Endothelial cell of umbilical vein (primary cell): Measurements from ENCODE around the gene ECE2. TPM values are rescaled to one million over a fixed set of nuclear protein-coding genes. Genes with fewer than 3 reads are reported as not detected.

Experiments
- BruUV-seq: library from RNA; stranded (reverse); fragments of 400-500 nt; replicated peaks from 2 replicates; lab custom pipeline; 2021; lab: Mats Ljungman, UMichigan
- CTCF ChIA-PET: fragments of 300-600, 350-600 bp; sonication (Branson Sonifier 250); formaldehyde crosslinking; loops from one replicate; lab custom pipeline; 2021; ENCODE audit warnings: antibody characterized with exemption, inconsistent platforms; lab: Charles Lee
- POLR2A ChIA-PET: fragments of 300-600, 350-600 bp; sonication (Branson Sonifier 250); formaldehyde crosslinking; loops from one replicate; lab custom pipeline; 2021; ENCODE audit warnings: antibody characterized with exemption, inconsistent platforms; lab: Charles Lee
- DNase-seq: peaks from one replicate; pipeline ENCODE4 v3.0.0-alpha.2; 2011; ENCODE audit warnings: low read depth, low spot score
- FAIRE-seq: peaks from 2 replicates; lab custom pipeline; 2011; peaks lifted over from hg19 to GRCh38; lab: Jason Lieb, UNC
- H2AFZ ChIP-seq: 2 replicates; pipeline ENCODE4 v1.6.0; 2012; ENCODE audit warnings: low read depth, low read length, control low read depth, inconsistent platforms
- H3K27ac ChIP-seq: 2 replicates; pipeline ENCODE4 v1.5.1; 2011; ENCODE audit warnings: low read depth, mild to moderate bottlenecking, control low read depth, low read length, moderate library complexity; ENCODE audit not compliant: insufficient read depth
- H3K27me3 ChIP-seq, 2 experiments: 2 replicates each; pipeline versions ENCODE4 v1.6.0 to v1.6.1; 2011; ENCODE audit warnings: low read length in 2 of 2, mixed read lengths in 1 of 2; ENCODE audit not compliant: control insufficient read depth in 2 of 2, insufficient read depth in 2 of 2
- H3K36me3 ChIP-seq, 2 experiments: 2 replicates in 1 of 2; 3 replicates in 1 of 2; pipeline ENCODE4 v1.5.1; 2011; ENCODE audit warnings: low read length in 2 of 2, mild to moderate bottlenecking in 1 of 2, moderate library complexity in 1 of 2; ENCODE audit not compliant: control insufficient read depth in 2 of 2, insufficient read depth in 2 of 2; ENCODE audit errors: extremely low read depth in 1 of 2
- H3K4me1 ChIP-seq: 3 replicates; pipeline ENCODE4 v1.5.1; 2011; ENCODE audit warnings: mild to moderate bottlenecking, low read length; ENCODE audit not compliant: control insufficient read depth, insufficient read depth; ENCODE audit errors: extremely low read depth
- H3K4me2 ChIP-seq: 2 replicates; pipeline ENCODE4 v1.6.1; 2011; ENCODE audit warnings: low read length, control low read depth, mixed read lengths; ENCODE audit not compliant: insufficient read depth
- H3K4me3 ChIP-seq, 3 experiments: fragments of 200-600 bp in 1 of 3; sonication (generic), shearing (Covaris generic) in 1 of 3; replicated peaks in 1 of 3; 2 replicates each; pipeline ENCODE4 v1.5.1; 2011 to 2016; ENCODE audit warnings: control low read depth in 3 of 3, low read length in 3 of 3, mild to moderate bottlenecking in 2 of 3, inconsistent platforms in 1 of 3, low read depth in 1 of 3, moderate library complexity in 1 of 3; ENCODE audit not compliant: insufficient read depth in 1 of 3
- H3K79me2 ChIP-seq: 2 replicates; pipeline ENCODE4 v1.6.0; 2012; ENCODE audit warnings: low read length, inconsistent platforms; ENCODE audit not compliant: control insufficient read depth, insufficient read depth
- H3K9ac ChIP-seq: replicated peaks from 2 replicates; pipeline ENCODE3; 2011; ENCODE audit warnings: low read length, control low read depth; ENCODE audit not compliant: insufficient read depth; ENCODE audit errors: extremely low read depth
- H3K9me1 ChIP-seq: replicated peaks from 3 replicates; pipeline ENCODE4 v1.6.0; 2011; ENCODE audit warnings: mild to moderate bottlenecking, low read length; ENCODE audit not compliant: control insufficient read depth, insufficient read depth; ENCODE audit errors: extremely low read depth
- H3K9me3 ChIP-seq: replicated peaks from 2 replicates; pipeline ENCODE4 v1.5.1; 2012; ENCODE audit warnings: low read length, inconsistent platforms; ENCODE audit not compliant: control insufficient read depth, insufficient read depth
- H4K20me1 ChIP-seq: replicated peaks from 2 replicates; pipeline ENCODE3; 2011; ENCODE audit warnings: mild to moderate bottlenecking, low read length; ENCODE audit not compliant: control insufficient read depth, insufficient read depth; ENCODE audit errors: extremely low read depth
- FOS ChIP-seq: IDR thresholded peaks from 2 replicates; pipeline ENCODE4 v1.6.1; 2011; ENCODE audit warnings: mild to moderate bottlenecking, low read length, moderate library complexity, borderline replicate concordance; ENCODE audit not compliant: insufficient read depth
- GATA2 ChIP-seq: IDR thresholded peaks from 2 replicates; pipeline ENCODE4 v1.7.0; 2011; ENCODE audit warnings: low read depth, mild to moderate bottlenecking, moderate library complexity, mixed read lengths, low read length; ENCODE audit not compliant: insufficient read length, insufficient read depth
- dilution Hi-C: fragments of 300-500 bp; cut with MboI; formaldehyde crosslinking; loops from one replicate; pipeline ENCODE4 v1.15.0; 2019; ENCODE audit warnings: low sequenced_read_pairs; ENCODE audit not compliant: extremely low pct_ligation_motif_present
- intact Hi-C: fragments of 100-400 bp; cut with micrococcal nuclease; formaldehyde crosslinking; loops from one replicate; pipeline ENCODE4 v1.10.0; 2022
- polyA plus RNA-seq, 4 experiments: library from polyadenylated mRNA; depleted of rRNA in 3 of 4; stranded (reverse) in 3 of 4; unstranded in 1 of 4; fragments of >200 nt; gene quantifications; 2 replicates each; pipeline versions ENCODE4 v1.2.1 to v1.2.3, GENCODE V29; 2011 to 2012; ENCODE audit warnings: missing spikeins in 1 of 4
- total RNA-seq: library from RNA; stranded (reverse); gene quantifications from 2 replicates; pipeline ENCODE4 v1.2.3, GENCODE V29; 2021
- TF ChIP-seq, protein P1 (sequence below), 2 donors: IDR thresholded peaks; 1 replicate in 1 of 2; 2 replicates in 1 of 2; pipeline ENCODE4 v1.5.1; 2011; ENCODE audit warnings: low read length in 2 of 2, mild to moderate bottlenecking in 2 of 2, moderate library complexity in 2 of 2, control low read depth in 1 of 2, inconsistent platforms in 1 of 2, low read depth in 1 of 2; ENCODE audit not compliant: insufficient read depth in 1 of 2; ENCODE audit errors: extremely low read depth in 1 of 2

Gene ECE2
- total and polyA plus RNA-seq, 2 donors (not counting 3 experiments of a cell fraction or from before 2014, with no cell fraction given) = not detected

DNA sequence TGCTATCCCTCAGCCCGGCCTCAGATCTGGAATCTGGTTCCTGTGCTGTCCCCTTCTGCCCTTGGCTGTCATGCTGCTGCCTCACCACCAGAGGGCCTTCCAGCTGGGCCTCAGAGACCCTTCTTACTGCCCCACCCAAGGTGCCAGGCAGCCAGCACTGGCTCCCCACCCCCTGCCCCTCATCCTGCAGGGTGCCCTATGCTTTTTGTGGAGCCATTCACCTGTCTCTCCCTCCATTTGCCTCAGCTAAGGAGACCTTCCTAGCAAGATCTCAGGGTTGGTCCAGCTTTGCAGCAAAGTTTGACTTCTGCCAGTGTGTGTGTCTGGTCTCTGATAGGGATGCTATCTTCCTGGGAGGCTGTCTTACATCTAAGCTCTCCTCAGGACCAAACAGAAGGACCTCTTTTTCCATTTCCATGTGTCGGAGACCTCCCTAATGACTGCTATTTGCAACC, 48.3 kb upstream of the ECE2 start:
- H3K9ac ChIP-seq = no peak overlapping the region
- no peak overlapping the region for H3K27ac ChIP-seq
- DNase-seq (peak; percentile 36), FAIRE-seq (peak; percentile 62)
- H2AFZ ChIP-seq = no peak overlapping the region
- H3K4me3 ChIP-seq = no peak overlapping the region
- no peaks in the 10 kb centered on the region for H4K20me1 ChIP-seq
- ChIA-PET POLR2A (no interaction called here), CTCF (interaction anchor here (0.6 to 4.3 kb wide), 44 partner anchors 11 to 330 kb away, joined by 3 to 98 read pairs (median 6); partner anchors contain the start of genes ABCF3, AP2M1, CAMK2N2 and DVL3)
- peaks cover 4% of the 10 kb centered on the region for H3K4me1 ChIP-seq
- intact Hi-C loops = loop anchor here (1.0 to 5.0 kb wide), 3 partner anchors 23 to 62 kb away; partner anchors contain the start of gene ABCF3
- H3K27me3 ChIP-seq = peaks cover 34 to 53% of the 10 kb centered on the region in 2 experiments
- no peak overlapping the region for H3K4me2 ChIP-seq
- no peaks in the 10 kb centered on the region for H3K36me3 ChIP-seq
- dilution Hi-C loops = no loop called here
- H3K79me2 ChIP-seq = no peaks in the 10 kb centered on the region
- H3K9me3 ChIP-seq = no peaks in the 10 kb centered on the region
- BruUV-seq = no TSS peak
- no peak for TF ChIP-seq FOS
- TF ChIP-seq, protein P1, sequence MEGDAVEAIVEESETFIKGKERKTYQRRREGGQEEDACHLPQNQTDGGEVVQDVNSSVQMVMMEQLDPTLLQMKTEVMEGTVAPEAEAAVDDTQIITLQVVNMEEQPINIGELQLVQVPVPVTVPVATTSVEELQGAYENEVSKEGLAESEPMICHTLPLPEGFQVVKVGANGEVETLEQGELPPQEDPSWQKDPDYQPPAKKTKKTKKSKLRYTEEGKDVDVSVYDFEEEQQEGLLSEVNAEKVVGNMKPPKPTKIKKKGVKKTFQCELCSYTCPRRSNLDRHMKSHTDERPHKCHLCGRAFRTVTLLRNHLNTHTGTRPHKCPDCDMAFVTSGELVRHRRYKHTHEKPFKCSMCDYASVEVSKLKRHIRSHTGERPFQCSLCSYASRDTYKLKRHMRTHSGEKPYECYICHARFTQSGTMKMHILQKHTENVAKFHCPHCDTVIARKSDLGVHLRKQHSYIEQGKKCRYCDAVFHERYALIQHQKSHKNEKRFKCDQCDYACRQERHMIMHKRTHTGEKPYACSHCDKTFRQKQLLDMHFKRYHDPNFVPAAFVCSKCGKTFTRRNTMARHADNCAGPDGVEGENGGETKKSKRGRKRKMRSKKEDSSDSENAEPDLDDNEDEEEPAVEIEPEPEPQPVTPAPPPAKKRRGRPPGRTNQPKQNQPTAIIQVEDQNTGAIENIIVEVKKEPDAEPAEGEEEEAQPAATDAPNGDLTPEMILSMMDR (IDR thresholded peaks at IDR 0.05; ENCODE audit: extremely low read depth in 1 of 2, insufficient read depth in 1 of 2, low read depth in 1 of 2, low read length in 2 of 2) = peak; percentile 57 to 91
- no peaks in the 10 kb centered on the region for H3K9me1 ChIP-seq

DNA sequence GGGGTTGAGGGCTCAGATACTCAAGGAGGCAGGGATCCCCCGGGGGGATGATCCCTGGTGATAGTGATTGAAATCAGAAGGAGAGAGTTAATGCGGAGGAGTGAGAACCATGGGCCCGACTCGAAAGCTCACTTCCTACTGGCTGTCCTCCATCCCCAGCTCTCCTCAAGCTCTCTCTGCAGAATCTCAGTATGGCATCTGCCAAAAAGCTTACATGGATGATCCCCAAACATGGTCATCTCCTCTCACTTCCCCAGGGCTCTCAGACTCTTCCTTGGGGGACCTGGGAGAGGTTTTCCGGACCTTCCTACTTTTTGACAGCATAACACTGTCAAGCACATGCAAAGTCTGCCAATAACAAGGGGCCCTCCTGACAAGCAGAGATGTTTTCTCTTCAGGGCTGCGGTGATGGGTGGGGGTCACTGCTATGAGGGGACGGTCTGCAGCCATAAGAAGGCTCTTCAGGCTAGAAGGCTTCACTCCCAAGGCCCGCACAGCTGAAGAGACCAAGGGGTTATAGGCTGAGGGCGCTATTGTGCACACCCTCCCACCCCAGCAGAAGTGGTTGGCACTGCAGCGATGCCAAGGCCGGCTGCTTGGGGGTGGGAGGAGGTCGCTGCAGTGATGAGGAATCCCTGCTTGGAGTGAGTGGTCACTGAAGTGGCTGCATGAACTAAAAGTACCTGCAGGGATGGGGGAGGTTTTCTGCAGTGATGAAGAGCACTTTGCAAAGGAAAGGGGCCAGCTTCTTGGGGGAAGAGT, 47.3 kb upstream of the ECE2 start:
- no peaks in the 10 kb centered on the region for H4K20me1 ChIP-seq
- no peaks in the 10 kb centered on the region for H3K9me3 ChIP-seq
- no peaks in the 10 kb centered on the region for H3K36me3 ChIP-seq
- peaks cover 38 to 57% of the 10 kb centered on the region in 2 experiments for H3K27me3 ChIP-seq
- H2AFZ ChIP-seq = no peak overlapping the region
- DNase-seq = no peak
- peaks cover 4% of the 10 kb centered on the region for H3K4me1 ChIP-seq
- no peak overlapping the region for H3K4me3 ChIP-seq
- H3K4me2 ChIP-seq = no peak overlapping the region
- H3K79me2 ChIP-seq = no peaks in the 10 kb centered on the region
- H3K27ac ChIP-seq = no peak overlapping the region
- intact Hi-C loops (loop anchor here (5.0 kb wide), 1 partner anchor 41 kb away; the partner anchor contains the start of gene ABCF3), dilution Hi-C loops (no loop called here)
- no peaks in the 10 kb centered on the region for H3K9me1 ChIP-seq
- no TSS peak for BruUV-seq
- no peak for FAIRE-seq
- ChIA-PET POLR2A (no interaction called here), CTCF (interaction anchor here (0.6 to 4.3 kb wide), 38 partner anchors 11 to 331 kb away, joined by 3 to 98 read pairs (median 6); partner anchors contain the start of genes ABCF3, CAMK2N2, DVL3 and EEF1AKMT4)
- TF ChIP-seq GATA2 (no peak), FOS (no peak)
- H3K9ac ChIP-seq = no peak overlapping the region
